A673 (cell line): ENCODE data around the gene AGPAT2. TPM values are rescaled to one million over a fixed set of nuclear protein-coding genes. Genes with fewer than 3 reads are reported as not detected.

ENCODE experiments used
- BruUV-seq: library from RNA; stranded (reverse); fragments of 400-500 nt; replicated peaks from 2 replicates; lab custom pipeline; 2021; lab: Mats Ljungman, UMichigan
- CTCF ChIA-PET: fragments of 300-600 bp; sonication (Branson Sonifier 250); formaldehyde crosslinking; loops from one replicate; lab custom pipeline; 2022; ENCODE audit warnings: antibody characterized with exemption; lab: Charles Lee
- POLR2A ChIA-PET: fragments of 300-600 bp; sonication (Branson Sonifier 250); formaldehyde crosslinking; loops from one replicate; lab custom pipeline; 2022; ENCODE audit warnings: antibody characterized with exemption; ENCODE audit not compliant: low non-redundant PET; lab: Charles Lee
- DNase-seq: peaks from one replicate; pipeline ENCODE4 v3.0.0-alpha.2; 2015; ENCODE audit warnings: low spot score
- H3K27ac ChIP-seq: fragments of 200-600 bp; sonication (generic); 2 replicates; pipeline ENCODE4 v1.5.1; 2016; ENCODE audit warnings: mixed run types, low read depth, mild to moderate bottlenecking, mixed read lengths, antibody characterized with exemption, low read length; ENCODE audit not compliant: poor library complexity, severe bottlenecking
- H3K27me3 ChIP-seq: fragments of 200-600 bp; sonication (generic); replicated peaks from 2 replicates; pipeline ENCODE4 v1.6.1; 2017; ENCODE audit warnings: mixed run types, low read depth, mild to moderate bottlenecking, mixed read lengths, antibody characterized with exemption, low read length; ENCODE audit not compliant: insufficient read depth, poor library complexity
- H3K36me3 ChIP-seq: fragments of 200-600 bp; sonication (generic); 2 replicates; pipeline ENCODE4 v1.6.1; 2016; ENCODE audit warnings: mixed run types, mild to moderate bottlenecking, mixed read lengths, antibody characterized with exemption, low read length; ENCODE audit not compliant: insufficient read depth, poor library complexity, severe bottlenecking
- H3K4me1 ChIP-seq: fragments of 200-600 bp; sonication (generic); 2 replicates; pipeline ENCODE4 v1.6.1; 2017; ENCODE audit warnings: mixed run types, mild to moderate bottlenecking, mixed read lengths, antibody characterized with exemption, low read length; ENCODE audit not compliant: insufficient read depth, poor library complexity, severe bottlenecking
- H3K4me3 ChIP-seq: fragments of 200-600 bp; sonication (generic); 2 replicates; pipeline ENCODE4 v1.5.1; 2016; ENCODE audit warnings: low read depth, mixed run types, mild to moderate bottlenecking, mixed read lengths, low read length; ENCODE audit not compliant: poor library complexity, severe bottlenecking
- H3K9me3 ChIP-seq: fragments of 200-600 bp; sonication (generic); 2 replicates; pipeline ENCODE4 v1.6.1; 2016; ENCODE audit warnings: mixed run types, low read depth, mild to moderate bottlenecking, mixed read lengths, antibody characterized with exemption, low read length; ENCODE audit not compliant: poor library complexity, severe bottlenecking
- CTCF ChIP-seq: fragments of 300-800, 200-600 bp; sonication (generic); conservative IDR thresholded peaks from 2 replicates; pipeline ENCODE4 v1.5.1; 2017; ENCODE audit warnings: low read depth, mild to moderate bottlenecking, antibody characterized with exemption, low read length, moderate library complexity, mixed read lengths
- EZH2 ChIP-seq: fragments of 200-600 bp; sonication (generic); IDR thresholded peaks from 2 replicates; pipeline ENCODE4 v1.6.1; 2017; ENCODE audit warnings: borderline replicate concordance, low read depth, mild to moderate bottlenecking, mixed read lengths, antibody characterized with exemption, low read length; ENCODE audit not compliant: poor library complexity, severe bottlenecking
- intact Hi-C: fragments of 100-400 bp; cut with micrococcal nuclease; formaldehyde crosslinking; loops from one replicate; pipeline ENCODE4 v1.10.0; 2022; ENCODE audit not compliant: unreplicated experiment
- total RNA-seq: library from RNA; stranded (reverse); gene quantifications from 2 replicates; pipeline ENCODE4 v1.2.3, GENCODE V29; 2021

AGPAT2 gene
- total RNA-seq, 1 experiment from 2014 or later = 57.7 TPM

DNA sequence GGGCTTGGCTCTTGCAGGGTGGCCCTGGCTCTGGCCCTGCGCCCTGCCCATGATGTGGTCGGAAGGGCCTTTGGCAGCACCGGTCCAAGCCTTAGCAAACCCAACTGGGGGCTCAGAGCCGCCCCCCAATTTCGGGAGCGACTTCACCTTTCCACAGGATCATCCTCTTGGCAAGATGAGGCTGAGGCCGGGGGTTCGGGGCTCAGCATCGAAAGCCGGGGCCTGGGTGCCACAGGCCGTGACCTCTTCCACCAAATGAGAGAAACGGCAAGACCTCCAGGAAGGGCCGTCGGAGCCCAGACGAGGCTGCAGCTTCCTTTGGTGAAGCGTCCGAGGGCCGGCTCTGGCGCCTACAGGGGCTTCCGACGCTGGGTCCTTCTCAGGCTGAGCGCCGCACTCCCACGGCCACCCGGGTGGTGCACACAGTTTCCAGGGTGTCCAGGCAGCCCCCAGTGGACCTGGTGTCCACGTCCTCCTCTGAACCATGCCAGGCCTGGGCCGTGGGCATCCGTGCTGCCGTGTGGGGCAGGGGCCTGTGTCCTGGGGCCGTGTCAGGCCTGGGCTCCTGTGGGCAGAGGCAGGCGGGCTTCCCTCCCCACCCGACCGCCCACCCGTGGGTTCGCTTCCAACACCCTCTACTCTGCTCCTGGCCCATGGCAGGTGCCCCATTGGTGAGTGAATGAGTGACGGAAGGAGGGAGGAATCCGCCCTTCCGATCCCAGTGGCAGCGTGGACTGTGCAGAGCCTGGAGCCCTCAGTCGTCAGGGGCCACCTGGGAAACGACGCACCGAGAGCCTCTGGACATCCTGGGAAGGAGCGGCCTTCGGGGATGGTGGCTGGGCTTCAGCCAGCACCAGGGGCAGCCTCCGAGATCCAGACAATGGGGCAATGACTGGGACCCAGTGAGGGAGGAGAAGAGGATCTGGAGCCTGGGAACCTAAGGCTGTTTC, 5.2 kb upstream of the AGPAT2 start:
- no peaks in the 10 kb centered on the region for H3K4me1 ChIP-seq
- no peaks in the 10 kb centered on the region for H3K9me3 ChIP-seq
- no peak for TF ChIP-seq EZH2
- no peak for TF ChIP-seq CTCF
- BruUV-seq = no TSS peak
- no peaks in the 10 kb centered on the region for H3K36me3 ChIP-seq
- POLR2A ChIA-PET = no interaction called here
- CTCF ChIA-PET = no interaction called here
- no peaks in the 10 kb centered on the region for H3K27me3 ChIP-seq
- intact Hi-C loops = no loop called here
- no peak overlapping the region for H3K27ac ChIP-seq
- no peak for DNase-seq
- no peak overlapping the region for H3K4me3 ChIP-seq

GRCh38 chr9:136691316-136692184, 4.3 kb upstream of the AGPAT2 start:
- intact Hi-C loops = no loop called here
- ChIA-PET POLR2A (no interaction called here), CTCF (no interaction called here)
- Histone ChIP-seq H3K27me3 (no peaks in the 10 kb centered on the region), H3K27ac (no peak overlapping the region), H3K4me1 (no peaks in the 10 kb centered on the region), H3K4me3 (no peak overlapping the region), H3K36me3 (no peaks in the 10 kb centered on the region), H3K9me3 (no peaks in the 10 kb centered on the region)
- TF ChIP-seq CTCF (no peak), EZH2 (no peak)
- no peak for DNase-seq
- no TSS peak for BruUV-seq

GRCh38 chr9:136690806-136691261, 3.6 kb upstream of the AGPAT2 start:
- POLR2A ChIA-PET = no interaction called here
- intact Hi-C loops = no loop called here
- H3K4me3 ChIP-seq = no peak overlapping the region
- BruUV-seq = no TSS peak
- no peaks in the 10 kb centered on the region for H3K9me3 ChIP-seq
- peaks cover 1% of the 10 kb centered on the region for H3K4me1 ChIP-seq
- H3K27ac ChIP-seq = no peak overlapping the region
- TF ChIP-seq EZH2 (no peak), CTCF (no peak)
- CTCF ChIA-PET = no interaction called here
- DNase-seq = no peak
- H3K36me3 ChIP-seq = no peaks in the 10 kb centered on the region
- H3K27me3 ChIP-seq = no peaks in the 10 kb centered on the region
